ENCODE data around the gene TMEM183A.

Gene TMEM183A

DNA sequence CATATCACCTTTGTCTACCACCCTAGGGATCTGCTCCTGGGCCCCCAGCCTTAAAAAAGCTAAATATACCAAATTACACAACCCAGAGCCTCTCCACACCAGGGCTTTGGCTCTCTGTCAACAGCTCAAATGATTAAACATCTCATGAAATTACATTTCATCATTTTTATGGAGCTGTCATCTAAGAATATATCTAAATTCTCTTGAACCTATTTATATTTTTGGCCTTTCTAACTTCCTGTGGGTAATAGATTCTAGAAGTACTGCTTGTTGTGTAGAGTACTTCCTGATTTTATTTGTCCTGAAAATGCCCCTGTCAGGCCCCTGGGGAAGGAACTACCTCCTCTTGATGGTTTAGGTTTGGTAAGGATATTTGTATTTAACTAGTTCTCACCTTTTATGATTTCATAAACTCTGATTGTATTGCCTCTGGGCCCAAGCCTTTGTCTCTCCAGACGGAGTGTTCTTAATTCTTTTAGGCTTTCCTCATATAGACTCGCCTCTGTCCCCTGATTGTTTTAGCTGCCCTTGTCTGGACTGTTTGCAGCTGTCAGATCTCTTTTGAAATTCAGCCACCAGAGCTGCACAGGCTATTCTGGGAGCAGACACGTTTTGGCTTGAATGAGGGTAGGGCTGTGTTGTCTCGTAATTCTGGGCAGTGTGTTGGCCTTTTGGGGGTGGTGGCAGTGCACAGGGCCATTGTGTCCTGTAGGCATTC is 62.0 kb downstream of the TMEM183A start:
- DNase-seq (ENCODE audit: low spot score): no peak

DNA sequence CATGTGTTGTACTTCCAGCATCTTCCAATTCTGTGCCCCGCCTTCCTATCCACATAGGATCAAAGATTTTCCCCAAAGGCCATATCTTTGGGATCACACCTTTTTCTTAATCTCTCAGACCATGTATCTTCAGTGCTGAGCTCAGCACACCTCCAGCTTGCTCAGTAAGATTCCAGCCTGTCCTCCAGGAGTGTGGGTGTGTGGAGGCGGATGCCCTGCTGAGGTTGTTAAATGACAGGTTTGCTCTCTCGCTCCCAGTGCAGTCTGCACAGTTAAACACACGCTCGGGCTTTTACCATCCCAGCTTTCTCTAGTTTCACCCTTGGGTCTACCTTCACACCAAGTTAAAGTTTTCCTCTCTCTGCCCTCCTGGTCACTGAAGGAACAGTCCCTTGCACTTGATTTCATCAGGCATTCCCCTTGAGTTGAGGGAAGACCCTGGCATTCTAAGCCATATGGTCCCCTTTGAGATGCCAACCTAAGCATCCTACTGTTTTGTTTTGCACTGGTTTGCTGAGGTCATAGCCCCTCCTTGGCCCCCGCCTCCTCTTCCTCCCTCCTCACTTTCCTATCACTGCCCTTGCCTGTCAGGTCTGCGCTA is 64.9 kb downstream of the TMEM183A start:
- no peak for DNase-seq (ENCODE audit: low spot score)

DNA sequence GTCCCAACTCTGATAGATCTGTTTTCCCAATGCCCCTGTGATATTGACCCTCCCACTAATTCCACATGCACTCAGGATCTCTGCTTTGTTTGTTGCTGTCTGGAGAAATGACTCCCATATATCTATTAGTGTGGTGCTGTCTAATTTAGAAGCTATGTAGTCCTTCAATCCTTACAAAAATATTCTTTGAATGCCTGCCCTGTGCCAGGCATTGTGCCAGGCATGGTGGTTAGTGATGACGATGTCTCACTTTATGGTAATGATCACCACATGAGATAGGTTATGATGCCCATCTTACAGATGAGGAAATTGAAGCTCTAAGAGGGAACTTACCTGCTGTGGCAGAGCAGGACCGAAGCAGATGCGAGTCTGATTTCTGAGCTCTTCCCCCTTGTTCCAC is 65.7 kb downstream of the TMEM183A start:
- no peak for DNase-seq (ENCODE audit: low spot score)

DNA sequence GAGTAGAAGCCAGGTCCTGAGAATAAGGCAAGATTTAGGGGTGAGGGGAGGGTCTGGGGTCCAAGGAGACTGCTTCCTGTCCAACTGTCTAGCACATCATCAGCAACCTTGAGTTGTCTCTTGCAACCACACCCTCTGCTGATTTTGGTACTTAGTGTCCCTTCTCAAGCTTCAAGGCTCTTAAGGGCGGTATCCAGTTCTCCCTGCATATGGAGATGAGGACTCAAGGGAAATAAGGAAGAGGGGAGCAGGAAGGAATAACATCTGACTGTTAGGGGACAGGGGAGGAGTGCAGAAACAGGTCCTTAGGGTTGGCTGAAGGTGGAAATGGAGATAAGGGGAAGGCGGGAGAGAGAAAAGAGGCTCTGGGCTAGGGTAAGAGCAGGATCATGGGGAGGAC is 66.3 kb downstream of the TMEM183A start:
- DNase-seq (ENCODE audit: low spot score): no peak

Measured in D341Med (cell line).